Caco-2 (cell line): ENCODE data around the gene TMEM116. TPM values are rescaled to one million over a fixed set of nuclear protein-coding genes. Genes with fewer than 3 reads are reported as not detected.

ENCODE experiments used
- BruUV-seq: library from RNA; stranded (reverse); fragments of 400-500 nt; replicated peaks from 2 replicates; lab custom pipeline; 2021; lab: Mats Ljungman, UMichigan
- CTCF ChIA-PET: fragments of 300-600 bp; sonication (Branson Sonifier 250); formaldehyde crosslinking; loops from one replicate; lab custom pipeline; 2022; ENCODE audit warnings: antibody characterized with exemption; lab: Charles Lee
- POLR2A ChIA-PET: fragments of 300-600 bp; sonication (Branson Sonifier 250); formaldehyde crosslinking; loops from one replicate; lab custom pipeline; 2022; ENCODE audit warnings: antibody characterized with exemption; lab: Charles Lee
- DNase-seq, 2 experiments: peaks; one replicate each; pipeline versions ENCODE4 v3.0.0 to v3.0.0-alpha.2; 2020 to 2022
- H3K27me3 ChIP-seq: replicated peaks from 2 replicates; pipeline ENCODE4 v1.6.0; 2011; ENCODE audit warnings: low read length; ENCODE audit not compliant: control insufficient read depth, insufficient read depth
- H3K36me3 ChIP-seq: 2 replicates; pipeline ENCODE4 v1.5.1; 2011; ENCODE audit warnings: low read length; ENCODE audit not compliant: control insufficient read depth, insufficient read depth
- H3K4me1 ChIP-seq: fragments of 250-450 bp; sonication (Bioruptor Pico); 2 replicates; pipeline ENCODE4 v1.5.1; 2020; ENCODE audit warnings: mild to moderate bottlenecking
- H3K4me3 ChIP-seq: 2 replicates; pipeline ENCODE4 v1.5.1; 2011; ENCODE audit warnings: low read depth, mild to moderate bottlenecking, control low read depth, low read length
- H3K9me3 ChIP-seq: fragments of 250-450 bp; sonication (Bioruptor Pico); 2 replicates; pipeline ENCODE4 v1.5.1; 2020; ENCODE audit warnings: mild to moderate bottlenecking, moderate library complexity
- H3K27ac Mint-ChIP-seq: one replicate; pipeline ENCODE4 v1.8.0; 2022; ENCODE audit warnings: mixed read lengths; ENCODE audit not compliant: unreplicated experiment
- H3K27me3 Mint-ChIP-seq: one replicate; pipeline ENCODE4 v1.8.0; 2022; ENCODE audit warnings: mixed read lengths; ENCODE audit not compliant: insufficient read depth, unreplicated experiment
- H3K36me3 Mint-ChIP-seq: one replicate; pipeline ENCODE4 v1.8.0; 2022; ENCODE audit warnings: mild to moderate bottlenecking, mixed read lengths; ENCODE audit not compliant: insufficient read depth, unreplicated experiment
- H3K4me1 Mint-ChIP-seq: one replicate; pipeline ENCODE4 v1.8.0; 2022; ENCODE audit warnings: low read depth, mixed read lengths; ENCODE audit not compliant: unreplicated experiment
- H3K4me3 Mint-ChIP-seq: one replicate; pipeline ENCODE4 v1.8.0; 2022; ENCODE audit warnings: mild to moderate bottlenecking, moderate library complexity, mixed read lengths; ENCODE audit not compliant: unreplicated experiment
- H3K9me3 Mint-ChIP-seq: one replicate; pipeline ENCODE4 v1.8.0; 2022; ENCODE audit warnings: mixed read lengths; ENCODE audit not compliant: unreplicated experiment
- intact Hi-C: fragments of 100-400 bp; cut with micrococcal nuclease; formaldehyde crosslinking; loops from one replicate; pipeline ENCODE4 v1.10.0; 2022; ENCODE audit not compliant: unreplicated experiment
- total RNA-seq: library from RNA; stranded (reverse); gene quantifications from 2 replicates; pipeline ENCODE4 v1.2.3, GENCODE V29; 2022
- TF ChIP-seq, protein P1 (sequence below), 2 experiments: fragments of 200-600 bp in 1 of 2; IDR thresholded peaks; 1 replicate in 1 of 2; 2 replicates in 1 of 2; pipeline versions ENCODE4 v1.5.1 to v1.8.0; 2011 to 2022; ENCODE audit warnings: antibody characterized with exemption in 1 of 2, control low read depth in 1 of 2, inconsistent platforms in 1 of 2, low read depth in 1 of 2, low read length in 1 of 2, mild to moderate bottlenecking in 1 of 2, moderate library complexity in 1 of 2; ENCODE audit not compliant: insufficient read depth in 1 of 2, severe bottlenecking in 1 of 2, unreplicated experiment in 1 of 2

TMEM116 gene
- total RNA-seq, 1 experiment from 2014 or later, result 11.0 TPM

DNA sequence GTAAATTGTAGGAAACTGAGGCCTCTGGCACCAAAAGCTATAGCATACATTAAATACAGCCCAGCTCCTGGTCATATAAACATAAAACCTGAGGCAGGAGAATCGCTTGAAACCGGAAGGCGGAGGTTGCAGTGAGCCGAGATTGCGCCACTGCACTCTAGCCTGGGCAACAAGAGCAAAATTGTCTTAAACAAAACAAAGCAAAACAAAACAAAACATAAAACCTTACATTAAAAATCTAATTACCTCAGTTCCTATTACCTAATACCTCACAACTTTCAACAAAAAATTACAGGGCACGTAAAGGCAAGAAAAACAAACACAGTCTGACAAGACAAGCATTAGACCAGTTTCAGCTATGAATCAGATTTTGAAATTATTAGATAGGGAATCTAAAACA lies 36.7 kb downstream of the TMEM116 start:
- Histone ChIP-seq H3K9me3 (no peaks in the 10 kb centered on the region), H3K27me3 (no peaks in the 10 kb centered on the region), H3K4me1 (no peaks in the 10 kb centered on the region), H3K4me3 (no peak overlapping the region), H3K36me3 (no peaks in the 10 kb centered on the region)
- no TSS peak for BruUV-seq
- no peak overlapping the region for H3K4me3 Mint-ChIP-seq
- H3K9me3 Mint-ChIP-seq, result no peaks in the 10 kb centered on the region
- DNase-seq, result no peak
- H3K36me3 Mint-ChIP-seq, result no peaks in the 10 kb centered on the region
- no peak overlapping the region for H3K27ac Mint-ChIP-seq
- intact Hi-C loops, result no loop called here
- ChIA-PET POLR2A (interaction anchor here (0.6 kb wide), 1 partner anchor 442 kb away, joined by 3 read pairs; the partner anchor contains the start of gene PTPN11), CTCF (no interaction called here)
- no peaks in the 10 kb centered on the region for H3K4me1 Mint-ChIP-seq
- TF ChIP-seq, protein P1, sequence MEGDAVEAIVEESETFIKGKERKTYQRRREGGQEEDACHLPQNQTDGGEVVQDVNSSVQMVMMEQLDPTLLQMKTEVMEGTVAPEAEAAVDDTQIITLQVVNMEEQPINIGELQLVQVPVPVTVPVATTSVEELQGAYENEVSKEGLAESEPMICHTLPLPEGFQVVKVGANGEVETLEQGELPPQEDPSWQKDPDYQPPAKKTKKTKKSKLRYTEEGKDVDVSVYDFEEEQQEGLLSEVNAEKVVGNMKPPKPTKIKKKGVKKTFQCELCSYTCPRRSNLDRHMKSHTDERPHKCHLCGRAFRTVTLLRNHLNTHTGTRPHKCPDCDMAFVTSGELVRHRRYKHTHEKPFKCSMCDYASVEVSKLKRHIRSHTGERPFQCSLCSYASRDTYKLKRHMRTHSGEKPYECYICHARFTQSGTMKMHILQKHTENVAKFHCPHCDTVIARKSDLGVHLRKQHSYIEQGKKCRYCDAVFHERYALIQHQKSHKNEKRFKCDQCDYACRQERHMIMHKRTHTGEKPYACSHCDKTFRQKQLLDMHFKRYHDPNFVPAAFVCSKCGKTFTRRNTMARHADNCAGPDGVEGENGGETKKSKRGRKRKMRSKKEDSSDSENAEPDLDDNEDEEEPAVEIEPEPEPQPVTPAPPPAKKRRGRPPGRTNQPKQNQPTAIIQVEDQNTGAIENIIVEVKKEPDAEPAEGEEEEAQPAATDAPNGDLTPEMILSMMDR (IDR thresholded peaks at IDR 0.05; ENCODE audit: insufficient read depth in 1 of 2, low read depth in 1 of 2, low read length in 1 of 2, severe bottlenecking in 1 of 2, unreplicated experiment in 1 of 2), result no peak
- no peaks in the 10 kb centered on the region for H3K27me3 Mint-ChIP-seq

DNA sequence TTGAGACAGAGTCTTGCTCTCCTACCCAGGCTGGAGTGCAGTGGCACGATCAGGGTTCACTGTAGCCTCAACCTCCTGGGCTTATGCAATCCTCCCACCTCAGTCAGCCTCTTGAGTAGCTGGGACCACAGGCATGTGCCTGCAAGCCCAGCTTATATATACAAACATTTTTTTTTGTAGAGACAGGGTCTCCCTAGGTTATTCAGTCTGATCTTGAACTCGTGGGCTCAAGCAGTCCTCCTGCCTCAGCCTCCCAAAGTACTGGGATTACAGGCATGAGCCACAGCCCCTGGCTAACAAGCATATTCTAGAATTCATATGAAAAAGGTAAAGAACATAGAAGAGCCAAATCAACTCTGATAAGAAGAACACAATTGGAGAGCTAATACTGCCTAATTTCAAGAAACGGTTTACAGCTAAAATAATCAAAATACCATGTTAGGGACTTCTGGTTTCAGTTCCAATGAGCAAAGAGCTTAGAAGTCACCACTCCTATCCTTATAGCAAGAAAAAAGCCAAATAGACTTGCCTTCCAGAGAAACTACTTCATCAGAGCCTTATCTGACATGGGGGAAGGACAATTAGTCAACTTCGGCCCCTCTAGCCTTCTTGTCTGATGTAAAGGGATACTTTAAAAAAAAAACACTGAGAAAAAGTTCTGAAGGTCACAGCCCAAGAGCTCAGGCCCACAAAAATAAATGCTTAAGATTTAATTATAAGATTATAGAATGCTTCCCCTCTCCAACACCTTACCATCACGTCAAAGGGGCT lies 37.6 kb downstream of the TMEM116 start:
- TF ChIP-seq, protein P1 (IDR thresholded peaks at IDR 0.05; ENCODE audit: insufficient read depth in 1 of 2, low read depth in 1 of 2, low read length in 1 of 2, severe bottlenecking in 1 of 2, unreplicated experiment in 1 of 2), result no peak
- no peaks in the 10 kb centered on the region for H3K27me3 Mint-ChIP-seq
- no peaks in the 10 kb centered on the region for H3K4me1 Mint-ChIP-seq
- no peaks in the 10 kb centered on the region for H3K9me3 Mint-ChIP-seq
- H3K36me3 Mint-ChIP-seq, result no peaks in the 10 kb centered on the region
- ChIA-PET CTCF (no interaction called here), POLR2A (interaction anchor here (0.6 kb wide), 1 partner anchor 443 kb away, joined by 3 read pairs; the partner anchor contains the start of gene PTPN11)
- Histone ChIP-seq H3K9me3 (0 out of 2 replicates have a peak, but pooled peaks cover 3% of the 10 kb centered on the region), H3K27me3 (no peaks in the 10 kb centered on the region), H3K4me1 (no peaks in the 10 kb centered on the region), H3K4me3 (no peak overlapping the region), H3K36me3 (no peaks in the 10 kb centered on the region)
- no peak for DNase-seq
- intact Hi-C loops, result no loop called here
- H3K4me3 Mint-ChIP-seq, result no peak overlapping the region
- no peak overlapping the region for H3K27ac Mint-ChIP-seq
- BruUV-seq, result no TSS peak

DNA sequence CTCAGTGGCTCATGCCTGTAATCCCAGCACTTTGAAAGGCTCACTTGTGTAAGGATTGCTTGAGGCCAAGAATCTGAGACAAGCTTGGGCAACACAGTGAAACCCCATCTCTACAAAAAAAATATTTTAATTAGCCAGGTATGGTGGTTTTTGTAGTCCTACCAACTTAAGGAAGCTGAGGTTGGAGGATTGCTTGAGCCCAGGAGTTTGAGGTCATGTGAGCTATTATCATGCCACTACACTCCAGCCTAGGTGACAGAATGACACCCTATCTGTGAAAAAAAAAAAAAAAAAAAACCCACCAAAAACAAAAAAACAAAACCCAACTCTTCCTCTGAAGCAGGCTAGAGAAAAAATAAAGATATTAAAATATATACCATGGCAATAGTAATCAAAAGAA lies 41.2 kb downstream of the TMEM116 start:
- Mint-ChIP-seq H3K27me3 (no peaks in the 10 kb centered on the region), H3K4me3 (no peak overlapping the region), H3K9me3 (no peaks in the 10 kb centered on the region), H3K27ac (no peak overlapping the region), H3K36me3 (no peaks in the 10 kb centered on the region), H3K4me1 (no peaks in the 10 kb centered on the region)
- no peaks in the 10 kb centered on the region for H3K27me3 ChIP-seq
- ChIA-PET CTCF (no interaction called here), POLR2A (no interaction called here)
- intact Hi-C loops, result no loop called here
- no TSS peak for BruUV-seq
- H3K4me3 ChIP-seq, result no peak overlapping the region
- H3K9me3 ChIP-seq, result 0 out of 2 replicates have a peak, but pooled peaks cover 3% of the 10 kb centered on the region
- H3K4me1 ChIP-seq, result no peaks in the 10 kb centered on the region
- no peak for DNase-seq
- H3K36me3 ChIP-seq, result no peaks in the 10 kb centered on the region
- TF ChIP-seq, protein P1 (IDR thresholded peaks at IDR 0.05; ENCODE audit: insufficient read depth in 1 of 2, low read depth in 1 of 2, low read length in 1 of 2, severe bottlenecking in 1 of 2, unreplicated experiment in 1 of 2), result no peak
